GM21515 (cell line): Measurements from ENCODE around the gene GOLGA6L9.
A peak's percentile ranks its signal among the peaks of the same experiment; 100 is the strongest.
"Not testable (repeated sequence)": the region's sequence is repeated elsewhere in the genome, so short reads cannot be mapped to it uniquely, and the experiment has no call there.

Experiments used
- ATAC-seq: cut with Tn5 transposase; IDR thresholded peaks from one replicate; pipeline ENCODE4 v1.9.1; 2021; ENCODE audit not compliant: unreplicated experiment

Gene GOLGA6L9

GRCh38 chr15:82429693-82430092 is at the start of gene GOLGA6L9:
TSS of gene GOLGA6L9 (plus strand) at chr15:82429816. CDS start at chr15:82430080, 264 bp downstream.
- not testable (repeated sequence) for ATAC-seq

GRCh38 chr15:82381330-82381955 is 48.2 kb upstream of the GOLGA6L9 start:
- not testable (repeated sequence) for ATAC-seq

GRCh38 chr15:82387209-82387608 is 42.4 kb upstream of the GOLGA6L9 start:
- ATAC-seq = not testable (repeated sequence)

- ATAC-seq = not testable (repeated sequence)
These were observed 39.5 kb upstream of the GOLGA6L9 start for GRCh38 chr15:82390152-82390551.

GRCh38 chr15:82392077-82392476 is 37.5 kb upstream of the GOLGA6L9 start:
- not testable (repeated sequence) for ATAC-seq

- ATAC-seq = no peak
These were observed 35.9 kb upstream of the GOLGA6L9 start for GRCh38 chr15:82393671-82394070.

GRCh38 chr15:82395788-82396187 is 33.8 kb upstream of the GOLGA6L9 start:
- ATAC-seq = not testable (repeated sequence)

GRCh38 chr15:82397817-82398216 is 31.8 kb upstream of the GOLGA6L9 start:
- ATAC-seq = no peak

- ATAC-seq = no peak
These were observed 30.8 kb upstream of the GOLGA6L9 start for GRCh38 chr15:82398785-82399184.

GRCh38 chr15:82399366-82400103 is 30.1 kb upstream of the GOLGA6L9 start:
- ATAC-seq = peak; percentile 58

GRCh38 chr15:82401918-82402317 is 27.7 kb upstream of the GOLGA6L9 start:
- ATAC-seq = not testable (repeated sequence)

GRCh38 chr15:82402341-82402740 is 27.3 kb upstream of the GOLGA6L9 start:
- not testable (repeated sequence) for ATAC-seq

- not testable (repeated sequence) for ATAC-seq
These were observed 23.4 kb upstream of the GOLGA6L9 start for GRCh38 chr15:82406211-82406610.

GRCh38 chr15:82410306-82410705 is 19.3 kb upstream of the GOLGA6L9 start:
- not testable (repeated sequence) for ATAC-seq

- not testable (repeated sequence) for ATAC-seq
These were observed 18.0 kb upstream of the GOLGA6L9 start for GRCh38 chr15:82411595-82411994.

- not testable (repeated sequence) for ATAC-seq
These were observed 15.0 kb upstream of the GOLGA6L9 start for GRCh38 chr15:82414525-82415191.

- not testable (repeated sequence) for ATAC-seq
These were observed 9.1 kb upstream of the GOLGA6L9 start for GRCh38 chr15:82420516-82420915.

GRCh38 chr15:82420966-82421365 is 8.7 kb upstream of the GOLGA6L9 start:
- ATAC-seq = not testable (repeated sequence)

GRCh38 chr15:82427117-82427516 is 2.5 kb upstream of the GOLGA6L9 start:
- ATAC-seq = not testable (repeated sequence)

- not testable (repeated sequence) for ATAC-seq
These were observed 15.8 kb downstream of the GOLGA6L9 start for GRCh38 chr15:82445420-82445819.

GRCh38 chr15:82457336-82457735 is 27.7 kb downstream of the GOLGA6L9 start:
- not testable (repeated sequence) for ATAC-seq

GRCh38 chr15:82465629-82466028 is 36.0 kb downstream of the GOLGA6L9 start:
- not testable (repeated sequence) for ATAC-seq
